HCT116 (cell line): Measurements from ENCODE around the gene SCN7A. TPM values are rescaled to one million over a fixed set of nuclear protein-coding genes. Genes with fewer than 3 reads are reported as not detected.

Experiments
- ATAC-seq: fragments of 200-7000 bp; cut with Tn5 transposase; 2 replicates; pipeline ENCODE4 v1.9.1; 2020; ENCODE audit warnings: mild to moderate bottlenecking, moderate library complexity
- BruUV-seq: library from RNA; stranded (reverse); fragments of 400-500 nt; replicated peaks from 2 replicates; lab custom pipeline; 2021; lab: Mats Ljungman, UMichigan
- CTCF ChIA-PET: fragments of 300-600 bp; sonication (Branson Sonifier 250); formaldehyde crosslinking; loops from one replicate; lab custom pipeline; 2021; ENCODE audit warnings: antibody characterized with exemption; lab: Charles Lee
- POLR2A ChIA-PET: fragments of 300-600, 350-600 bp; sonication (Branson Sonifier 250); formaldehyde crosslinking; loops from one replicate; lab custom pipeline; 2021; ENCODE audit warnings: antibody characterized with exemption; lab: Charles Lee
- RAD21 ChIA-PET, 2 experiments: fragments of 300-600 bp; sonication (Branson Sonifier 250); formaldehyde crosslinking; loops; one replicate each; lab custom pipeline; 2023; ENCODE audit warnings: low total read pairs in 2 of 2; ENCODE audit not compliant: uncharacterized antibody in 2 of 2, unreplicated experiment in 2 of 2, low non-redundant PET in 1 of 2; lab: Charles Lee
- DNase-seq: peaks from one replicate; pipeline ENCODE4 v3.0.0-alpha.2; 2010; ENCODE audit warnings: low read depth, low spot score
- H2AFZ ChIP-seq: fragments of 200-600 bp; shearing (Covaris generic), sonication (generic); 2 replicates; pipeline ENCODE4 v1.6.1; 2017; ENCODE audit warnings: low read depth, mixed run types, mixed read lengths, antibody characterized with exemption, low read length; ENCODE audit not compliant: poor library complexity, severe bottlenecking
- H3K27ac ChIP-seq: 2 replicates; pipeline ENCODE4 v1.5.1; 2012; ENCODE audit warnings: low read depth, low read length
- H3K27me3 ChIP-seq: fragments of 200-600 bp; sonication (generic); 2 replicates; pipeline ENCODE4 v1.6.1; 2016; ENCODE audit warnings: mixed run types, low read length, mixed read lengths; ENCODE audit not compliant: insufficient read depth
- H3K36me3 ChIP-seq, 2 experiments: fragments of 200-500 bp in 1 of 2; fragments of 200-600 bp in 1 of 2; sonication (Bioruptor generic) in 1 of 2; sonication (generic) in 1 of 2; 2 replicates each; pipeline versions ENCODE4 v1.5.1 to v1.6.1; 2014 to 2016; ENCODE audit warnings: low read length in 2 of 2, inconsistent platforms in 1 of 2, mixed read lengths in 1 of 2, mixed run types in 1 of 2; ENCODE audit not compliant: insufficient read depth in 2 of 2, control insufficient read depth in 1 of 2
- H3K4me1 ChIP-seq, 2 experiments: fragments of 200-600 bp in 1 of 2; sonication (generic) in 1 of 2; 2 replicates each; pipeline versions ENCODE4 v1.5.1 to v1.6.1; 2012 to 2017; ENCODE audit warnings: low read length in 2 of 2, inconsistent platforms in 1 of 2, mild to moderate bottlenecking in 1 of 2, mixed read lengths in 1 of 2, mixed run types in 1 of 2, moderate library complexity in 1 of 2; ENCODE audit not compliant: insufficient read depth in 2 of 2, control insufficient read depth in 1 of 2
- H3K4me2 ChIP-seq: fragments of 200-600 bp; sonication (generic); 2 replicates; pipeline ENCODE4 v1.6.1; 2017; ENCODE audit warnings: mixed run types, low read length, mixed read lengths
- H3K4me3 ChIP-seq, 2 experiments: fragments of 200-600 bp in 1 of 2; sonication (generic) in 1 of 2; replicated peaks in 1 of 2; 2 replicates each; pipeline ENCODE4 v1.5.1; 2011 to 2016; ENCODE audit warnings: low read length in 2 of 2, control low read depth in 1 of 2, low read depth in 1 of 2, mild to moderate bottlenecking in 1 of 2, mixed read lengths in 1 of 2, mixed run types in 1 of 2
- H3K79me2 ChIP-seq: fragments of 200-600 bp; sonication (generic); 2 replicates; pipeline ENCODE4 v1.6.1; 2017; ENCODE audit warnings: mild to moderate bottlenecking, mixed run types, low read length, moderate library complexity, mixed read lengths; ENCODE audit not compliant: insufficient read depth
- H3K9ac ChIP-seq: fragments of 200-600 bp; sonication (generic); 2 replicates; pipeline ENCODE4 v1.6.1; 2016; ENCODE audit warnings: low read length, mixed read lengths
- H3K9me2 ChIP-seq: fragments of 200-600 bp; sonication (generic), shearing (Covaris generic); 2 replicates; pipeline ENCODE4 v1.6.1; 2017; ENCODE audit warnings: mixed run types, mild to moderate bottlenecking, moderate library complexity; ENCODE audit not compliant: insufficient read depth
- H3K9me3 ChIP-seq, 2 experiments: fragments of 200-500 bp in 1 of 2; fragments of 200-600 bp in 1 of 2; sonication (Bioruptor generic) in 1 of 2; sonication (generic) in 1 of 2; 2 replicates each; pipeline ENCODE4 v1.6.1; 2014 to 2017; ENCODE audit warnings: low read length in 2 of 2, mixed read lengths in 2 of 2, inconsistent platforms in 1 of 2, low read depth in 1 of 2, mild to moderate bottlenecking in 1 of 2, mixed run types in 1 of 2, moderate library complexity in 1 of 2; ENCODE audit not compliant: control insufficient read depth in 1 of 2, insufficient read depth in 1 of 2
- H4K20me1 ChIP-seq: fragments of 200-600 bp; sonication (generic), shearing (Covaris generic); 2 replicates; pipeline ENCODE4 v1.6.1; 2017; ENCODE audit warnings: mixed run types, mild to moderate bottlenecking, moderate library complexity; ENCODE audit not compliant: insufficient read depth
- CBX3 ChIP-seq: IDR thresholded peaks from 2 replicates; pipeline ENCODE4 v1.6.1; 2012; ENCODE audit warnings: low read depth
- CEBPB ChIP-seq: IDR thresholded peaks from 2 replicates; pipeline ENCODE4 v1.6.1; 2012; ENCODE audit warnings: low read depth
- ELF1 ChIP-seq: IDR thresholded peaks from 2 replicates; pipeline ENCODE4 v1.6.1; 2012; ENCODE audit warnings: low read depth, borderline replicate concordance
- EZH2phosphoT487 ChIP-seq: fragments of 200-600 bp; IDR thresholded peaks from 2 replicates; pipeline ENCODE4 v1.6.1; 2018; ENCODE audit warnings: antibody characterized with exemption, borderline replicate concordance
- FOSL1 ChIP-seq: IDR thresholded peaks from 2 replicates; pipeline ENCODE4 v1.6.1; 2012; ENCODE audit warnings: low read depth
- POLR2AphosphoS5 ChIP-seq: IDR thresholded peaks from 2 replicates; pipeline ENCODE4 v1.6.1; 2011; ENCODE audit warnings: mild to moderate bottlenecking, low read depth, low read length, moderate library complexity
- SIN3A ChIP-seq: IDR thresholded peaks from 2 replicates; pipeline ENCODE4 v1.6.1; 2012; ENCODE audit warnings: low read depth
- TCF7L2 ChIP-seq: IDR thresholded peaks from 2 replicates; pipeline ENCODE4 v1.7.0; 2011; ENCODE audit warnings: borderline replicate concordance, inconsistent platforms; ENCODE audit not compliant: insufficient read depth, insufficient read length; ENCODE audit errors: extremely low read depth
- intact Hi-C: fragments of 100-400 bp; cut with micrococcal nuclease; formaldehyde crosslinking; loops from 2 replicates; pipeline ENCODE4 v1.10.0; 2022
- total RNA-seq: library from RNA; stranded (reverse); gene quantifications from one replicate; pipeline ENCODE4 v1.2.1, GENCODE V29; 2021; ENCODE audit not compliant: unreplicated experiment
- TF ChIP-seq, protein P1 (sequence below): IDR thresholded peaks from 2 replicates; pipeline ENCODE4 v1.6.1; 2012
- TF ChIP-seq, protein P2 (sequence below): IDR thresholded peaks from 2 replicates; pipeline ENCODE4 v1.6.1; 2012; ENCODE audit warnings: low read depth

SCN7A gene
- total RNA-seq, 1 experiment from 2014 or later, result 0.07 TPM

DNA sequence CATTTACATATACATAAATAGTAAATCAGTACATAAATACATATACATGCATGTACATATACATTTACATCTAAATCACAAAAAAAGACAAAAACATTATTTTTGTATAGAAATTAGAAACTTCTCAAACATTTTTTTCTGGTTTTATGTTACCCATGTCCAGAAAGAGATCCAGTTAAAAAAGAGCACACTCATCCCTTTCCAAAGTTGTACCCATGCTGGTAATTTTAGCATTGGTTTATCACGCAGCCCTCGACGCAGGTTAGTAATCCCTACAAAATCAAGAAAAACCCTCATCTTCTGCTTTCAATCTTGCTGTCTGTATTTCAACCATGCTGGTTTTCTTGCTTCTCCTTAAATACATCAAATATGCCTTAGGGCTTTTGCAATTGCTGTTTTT lies 128.8 kb downstream of the SCN7A start:
- no peak for ATAC-seq
- RAD21 ChIA-PET, result no interaction called here
- no TSS peak for BruUV-seq

More for the DNA sequence above, 128.8 kb downstream of the SCN7A start:
- Histone ChIP-seq H3K79me2 (no peaks in the 10 kb centered on the region), H4K20me1 (no peaks in the 10 kb centered on the region), H2AFZ (no peak overlapping the region), H3K27me3 (peaks cover 13% of the 10 kb centered on the region; the same call in 1 of the 2 replicates), H3K9me2 (no peaks in the 10 kb centered on the region), H3K9me3 (no peaks in the 10 kb centered on the region), H3K9ac (no peak overlapping the region), H3K4me3 (no peak overlapping the region), H3K4me1 (no peaks in the 10 kb centered on the region), H3K36me3 (no peaks in the 10 kb centered on the region), H3K4me2 (no peak overlapping the region), H3K27ac (no peak overlapping the region)
- ChIA-PET CTCF (no interaction called here), POLR2A (no interaction called here)
- no peak for TF ChIP-seq SIN3A
- TF ChIP-seq, protein P1, sequence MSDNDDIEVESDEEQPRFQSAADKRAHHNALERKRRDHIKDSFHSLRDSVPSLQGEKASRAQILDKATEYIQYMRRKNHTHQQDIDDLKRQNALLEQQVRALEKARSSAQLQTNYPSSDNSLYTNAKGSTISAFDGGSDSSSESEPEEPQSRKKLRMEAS, result no peak
- no peak for TF ChIP-seq FOSL1
- TF ChIP-seq, protein P2, sequence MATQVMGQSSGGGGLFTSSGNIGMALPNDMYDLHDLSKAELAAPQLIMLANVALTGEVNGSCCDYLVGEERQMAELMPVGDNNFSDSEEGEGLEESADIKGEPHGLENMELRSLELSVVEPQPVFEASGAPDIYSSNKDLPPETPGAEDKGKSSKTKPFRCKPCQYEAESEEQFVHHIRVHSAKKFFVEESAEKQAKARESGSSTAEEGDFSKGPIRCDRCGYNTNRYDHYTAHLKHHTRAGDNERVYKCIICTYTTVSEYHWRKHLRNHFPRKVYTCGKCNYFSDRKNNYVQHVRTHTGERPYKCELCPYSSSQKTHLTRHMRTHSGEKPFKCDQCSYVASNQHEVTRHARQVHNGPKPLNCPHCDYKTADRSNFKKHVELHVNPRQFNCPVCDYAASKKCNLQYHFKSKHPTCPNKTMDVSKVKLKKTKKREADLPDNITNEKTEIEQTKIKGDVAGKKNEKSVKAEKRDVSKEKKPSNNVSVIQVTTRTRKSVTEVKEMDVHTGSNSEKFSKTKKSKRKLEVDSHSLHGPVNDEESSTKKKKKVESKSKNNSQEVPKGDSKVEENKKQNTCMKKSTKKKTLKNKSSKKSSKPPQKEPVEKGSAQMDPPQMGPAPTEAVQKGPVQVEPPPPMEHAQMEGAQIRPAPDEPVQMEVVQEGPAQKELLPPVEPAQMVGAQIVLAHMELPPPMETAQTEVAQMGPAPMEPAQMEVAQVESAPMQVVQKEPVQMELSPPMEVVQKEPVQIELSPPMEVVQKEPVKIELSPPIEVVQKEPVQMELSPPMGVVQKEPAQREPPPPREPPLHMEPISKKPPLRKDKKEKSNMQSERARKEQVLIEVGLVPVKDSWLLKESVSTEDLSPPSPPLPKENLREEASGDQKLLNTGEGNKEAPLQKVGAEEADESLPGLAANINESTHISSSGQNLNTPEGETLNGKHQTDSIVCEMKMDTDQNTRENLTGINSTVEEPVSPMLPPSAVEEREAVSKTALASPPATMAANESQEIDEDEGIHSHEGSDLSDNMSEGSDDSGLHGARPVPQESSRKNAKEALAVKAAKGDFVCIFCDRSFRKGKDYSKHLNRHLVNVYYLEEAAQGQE, result no peak
- no peak for TF ChIP-seq CBX3
- no peak for TF ChIP-seq POLR2AphosphoS5
- no peak for TF ChIP-seq ELF1
- no peak for TF ChIP-seq EZH2phosphoT487
- no peak for TF ChIP-seq CEBPB
- TF ChIP-seq TCF7L2, result no peak
- intact Hi-C loops, result no loop called here
- DNase-seq, result no peak
